Psoas muscle (tissue), 8 donors: ENCODE measurements around the gene STMN1. TPM values are rescaled to one million over a fixed set of nuclear protein-coding genes. Genes with fewer than 3 reads are reported as not detected.

ENCODE experiments used
- ATAC-seq, 4 donors: fragments of 200-7000 bp; cut with Tn5 transposase; one replicate each; pipeline ENCODE4 v1.9.1; 2020; ENCODE audit warnings: moderate library complexity in 3 of 4, mild to moderate bottlenecking in 2 of 4
- DNase-seq, 2 donors: peaks; one replicate each; pipeline ENCODE4 v3.0.0-alpha.2; 2020
- H3K27ac ChIP-seq: fragments of 200-600 bp; one replicate; pipeline ENCODE4 v1.8.0; 2022
- H3K27me3 ChIP-seq, 3 donors: fragments of 200-600 bp in 1 of 3; one replicate each; pipeline versions ENCODE4 v1.6.1 to v1.8.0; 2013 to 2022; ENCODE audit warnings: low read length in 2 of 3, mild to moderate bottlenecking in 2 of 3, moderate library complexity in 1 of 3; ENCODE audit not compliant: insufficient read depth in 3 of 3
- H3K36me3 ChIP-seq, 2 donors: fragments of 200-600 bp in 1 of 2; one replicate each; pipeline versions ENCODE4 v1.6.1 to v1.8.0; 2013 to 2022; ENCODE audit warnings: low read depth in 1 of 2, mild to moderate bottlenecking in 1 of 2, moderate library complexity in 1 of 2; ENCODE audit not compliant: insufficient read depth in 1 of 2
- H3K4me1 ChIP-seq: fragments of 200-600 bp; one replicate; pipeline ENCODE4 v1.8.0; 2022
- H3K4me3 ChIP-seq: fragments of 200-600 bp; one replicate; pipeline ENCODE4 v1.8.0; 2022; ENCODE audit warnings: mild to moderate bottlenecking
- H3K9me3 ChIP-seq: fragments of 200-600 bp; one replicate; pipeline ENCODE4 v1.8.0; 2022
- WGBS, 3 donors: extraction: QIAGEN DNeasy Blood & Tissue Kit; methylation state at CpG; one replicate each; pipeline versions ENCODE4 v1.1.6 to v1.1.7; 2013; 5-methylcytosine and 5-hydroxymethylcytosine counted together
- intact Hi-C, 2 donors: fragments of 100-400 bp; cut with DNase I; formaldehyde crosslinking; loops; one replicate each; pipeline versions ENCODE4 v1.11.0 to v1.14.2; 2022
- polyA plus RNA-seq, 3 donors: library from polyadenylated mRNA; stranded (reverse); fragments of 200-250 nt; gene quantifications; one replicate each; pipeline ENCODE4 v1.2.3, GENCODE V29; 2013
- total RNA-seq, 4 donors: library from RNA; stranded (reverse); fragmentation: NEBNext Ultra II Directional in 2 of 4; extraction: Animal tissue kit (Norgen Biotek cat#: 25700) in 2 of 4; gene quantifications; one replicate each; pipeline versions ENCODE4 v1.2.1 to v1.2.4, GENCODE V29; 2021 to 2023
- TF ChIP-seq, protein P1 (sequence below): fragments of 200-600 bp; IDR thresholded peaks from one replicate; pipeline ENCODE4 v1.8.0; 2022; ENCODE audit warnings: antibody characterized with exemption
- donor health status: healthy with polysubstance abuse.
- donor health status: DM: no; HTN: no; CAD: no; lungs with moderate emphysema.
- donor health status: Bipolar disorder and iron deficiency.
- donor health status: healthy.
- donor health status: DM: yes; HTN: yes; CAD: no.
- donor health status: DM: no; HTN: no; CAD: no.
- donor health status: DM: no; HTN: no; CAD: no.
- donor health status: DM: yes; HTN: yes; CAD: no.

The STMN1 gene
- total and polyA plus RNA-seq, 7 donors = 7.6 to 29.2 (median 14.3) TPM

DNA sequence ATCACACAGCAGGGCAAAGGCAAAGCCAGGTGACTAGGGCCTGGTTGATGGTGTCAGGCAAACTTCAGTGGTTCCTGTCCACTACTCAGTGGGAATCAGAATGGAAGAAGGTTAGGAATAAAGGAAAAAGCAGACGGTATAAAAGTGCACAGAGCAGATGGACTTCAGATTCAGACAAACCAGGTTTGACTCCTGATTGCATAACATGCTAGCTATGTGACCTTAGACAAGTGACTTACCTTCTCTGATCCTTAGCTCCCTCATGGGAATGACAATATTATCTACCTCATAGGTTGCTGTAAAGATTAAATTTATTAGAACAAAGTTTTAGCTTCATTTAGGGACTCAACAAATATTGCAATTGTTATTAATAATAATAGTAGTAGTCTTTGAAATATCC, 35.6 kb downstream of the STMN1 start:
- H3K4me3 ChIP-seq = no peak overlapping the region
- 85 to 88% (median 88%) methylated on average over 1 of the region's 1 CpG for WGBS, 3 donors
- intact Hi-C loops = no loop called here
- no peak overlapping the region for H3K27ac ChIP-seq
- peaks cover 13% of the 10 kb centered on the region for H3K4me1 ChIP-seq
- TF ChIP-seq, protein P1, sequence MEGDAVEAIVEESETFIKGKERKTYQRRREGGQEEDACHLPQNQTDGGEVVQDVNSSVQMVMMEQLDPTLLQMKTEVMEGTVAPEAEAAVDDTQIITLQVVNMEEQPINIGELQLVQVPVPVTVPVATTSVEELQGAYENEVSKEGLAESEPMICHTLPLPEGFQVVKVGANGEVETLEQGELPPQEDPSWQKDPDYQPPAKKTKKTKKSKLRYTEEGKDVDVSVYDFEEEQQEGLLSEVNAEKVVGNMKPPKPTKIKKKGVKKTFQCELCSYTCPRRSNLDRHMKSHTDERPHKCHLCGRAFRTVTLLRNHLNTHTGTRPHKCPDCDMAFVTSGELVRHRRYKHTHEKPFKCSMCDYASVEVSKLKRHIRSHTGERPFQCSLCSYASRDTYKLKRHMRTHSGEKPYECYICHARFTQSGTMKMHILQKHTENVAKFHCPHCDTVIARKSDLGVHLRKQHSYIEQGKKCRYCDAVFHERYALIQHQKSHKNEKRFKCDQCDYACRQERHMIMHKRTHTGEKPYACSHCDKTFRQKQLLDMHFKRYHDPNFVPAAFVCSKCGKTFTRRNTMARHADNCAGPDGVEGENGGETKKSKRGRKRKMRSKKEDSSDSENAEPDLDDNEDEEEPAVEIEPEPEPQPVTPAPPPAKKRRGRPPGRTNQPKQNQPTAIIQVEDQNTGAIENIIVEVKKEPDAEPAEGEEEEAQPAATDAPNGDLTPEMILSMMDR = no peak
- H3K36me3 ChIP-seq = no peaks in the 10 kb centered on the region
- ATAC-seq (no peak), DNase-seq (no peak)
- no peaks in the 10 kb centered on the region for H3K27me3 ChIP-seq
- no peaks in the 10 kb centered on the region for H3K9me3 ChIP-seq

GRCh38 chr1:25869909-25870606, 36.2 kb downstream of the STMN1 start:
- TF ChIP-seq, protein P1 = no peak
- Histone ChIP-seq H3K4me3 (no peak overlapping the region), H3K27ac (no peak overlapping the region), H3K36me3 (no peaks in the 10 kb centered on the region), H3K9me3 (no peaks in the 10 kb centered on the region), H3K4me1 (peaks cover 13% of the 10 kb centered on the region), H3K27me3 (no peaks in the 10 kb centered on the region)
- intact Hi-C loops = no loop called here
- DNase-seq (peak in 1 of 2 donors; percentile 26), ATAC-seq (no peak)
- 78 to 90% (median 79%) methylated on average over 6 of the region's 6 CpGs for WGBS, 3 donors

DNA sequence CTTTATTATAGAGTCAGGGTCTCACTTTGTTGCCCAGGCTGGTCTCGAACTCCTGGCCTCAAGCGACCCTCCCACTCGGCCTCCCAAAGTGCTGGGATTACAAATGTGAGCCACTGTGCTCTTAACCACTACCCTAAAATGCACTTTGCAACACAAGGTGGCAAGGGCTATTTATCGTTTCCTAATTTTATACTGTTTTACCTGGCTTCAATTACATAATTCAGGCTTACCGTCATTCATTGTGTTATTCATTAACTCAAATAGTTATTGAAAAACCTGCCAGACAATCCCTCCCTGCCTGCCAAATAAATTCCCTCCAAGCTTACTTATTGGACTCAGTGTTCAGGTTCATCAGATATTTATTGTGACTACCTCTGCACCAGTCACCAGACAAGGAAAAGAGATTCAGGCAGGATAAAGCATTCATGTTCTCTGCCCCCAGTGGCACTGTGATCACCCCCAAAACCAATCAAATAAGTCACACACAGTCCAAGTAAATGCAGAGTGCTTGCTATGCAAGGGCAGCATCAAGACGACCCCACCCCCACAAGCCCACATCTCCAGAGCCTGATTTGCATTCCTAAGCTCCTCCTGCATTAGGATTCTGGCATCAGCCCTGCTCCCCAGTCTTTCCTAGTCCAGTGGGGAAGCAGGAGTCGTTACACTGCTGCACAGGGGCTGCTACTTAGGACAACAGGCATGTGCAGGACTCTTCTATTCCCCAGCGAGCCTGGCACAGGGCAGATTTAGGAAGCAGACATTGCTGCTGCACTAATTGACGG, 38.8 kb downstream of the STMN1 start:
- TF ChIP-seq, protein P1 = no peak
- Histone ChIP-seq H3K36me3 (no peaks in the 10 kb centered on the region), H3K9me3 (no peaks in the 10 kb centered on the region), H3K27me3 (no peaks in the 10 kb centered on the region), H3K4me1 (peaks cover 7% of the 10 kb centered on the region), H3K4me3 (no peak overlapping the region), H3K27ac (no peak overlapping the region)
- ATAC-seq = no peak
- WGBS, 3 donors = 70 to 77% (median 75%) methylated on average over 9 of the region's 9 CpGs
- intact Hi-C loops = no loop called here
- DNase-seq = no peak

DNA sequence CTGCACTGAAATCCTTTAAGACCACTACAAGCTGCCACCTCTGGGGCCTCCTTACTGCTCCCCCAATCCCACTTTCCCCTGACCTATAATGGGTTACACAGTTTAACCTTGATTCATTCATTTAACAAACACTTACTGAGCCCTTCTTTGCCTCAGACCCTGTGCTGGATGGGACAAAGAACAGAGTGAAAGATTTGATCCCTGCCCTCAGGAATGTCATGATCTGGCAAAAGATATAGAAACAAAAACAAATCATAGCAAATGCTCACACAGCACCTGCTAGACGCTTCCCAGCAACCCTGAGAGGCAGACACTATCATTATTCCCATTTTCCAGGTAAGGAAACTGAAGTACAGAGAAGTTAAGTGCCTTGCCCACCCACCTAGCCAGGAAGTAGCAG, 39.9 kb downstream of the STMN1 start:
- Histone ChIP-seq H3K27ac (no peak overlapping the region), H3K27me3 (no peaks in the 10 kb centered on the region), H3K36me3 (no peaks in the 10 kb centered on the region), H3K4me3 (no peak overlapping the region), H3K9me3 (no peaks in the 10 kb centered on the region), H3K4me1 (no peaks in the 10 kb centered on the region)
- 83 to 93% (median 92%) methylated on average over 1 of the region's 1 CpG for WGBS, 3 donors
- intact Hi-C loops = no loop called here
- no peak for ATAC-seq
- TF ChIP-seq, protein P1 = no peak
- no peak for DNase-seq
